Lower leg skin (tissue), 3 donors: Measurements from ENCODE around the gene DHRS2.

ENCODE experiments used
- POLR2A ChIP-seq, 2 donors: fragments of 450-650 bp; IDR thresholded peaks; one replicate each; pipeline ENCODE4 v1.6.1; 2016 to 2017; ENCODE audit warnings: antibody characterized with exemption in 2 of 2, mild to moderate bottlenecking in 1 of 2, moderate library complexity in 1 of 2
- TF ChIP-seq, protein P1 (sequence below), 3 donors: fragments of 450-650 bp; IDR thresholded peaks; one replicate each; pipeline ENCODE4 v1.5.1; 2016; ENCODE audit warnings: antibody characterized with exemption in 3 of 3, mild to moderate bottlenecking in 3 of 3, moderate library complexity in 2 of 3

DNA sequence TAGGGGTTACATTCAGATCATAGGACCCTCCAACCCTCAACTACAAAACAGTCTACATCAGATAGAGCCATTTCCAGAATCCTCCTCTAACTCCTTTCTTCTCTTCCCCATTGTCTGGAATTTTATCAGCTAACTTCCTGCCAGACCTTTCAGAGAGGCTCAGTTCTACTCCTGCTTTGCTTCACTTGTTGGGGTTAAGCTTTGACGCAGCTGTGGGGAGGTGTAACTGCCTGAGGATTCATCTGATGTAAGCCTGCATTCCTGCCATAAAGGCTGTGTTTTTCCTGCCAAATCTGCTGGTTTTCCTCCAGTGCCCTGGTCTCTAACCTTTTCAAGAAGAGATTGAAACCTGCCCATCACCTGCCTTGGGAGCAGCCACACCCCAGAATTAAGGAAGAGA is 16.9 kb downstream of the DHRS2 start:
- TF ChIP-seq POLR2A (IDR thresholded peaks at IDR 0.05) = no peak
- TF ChIP-seq, protein P1, sequence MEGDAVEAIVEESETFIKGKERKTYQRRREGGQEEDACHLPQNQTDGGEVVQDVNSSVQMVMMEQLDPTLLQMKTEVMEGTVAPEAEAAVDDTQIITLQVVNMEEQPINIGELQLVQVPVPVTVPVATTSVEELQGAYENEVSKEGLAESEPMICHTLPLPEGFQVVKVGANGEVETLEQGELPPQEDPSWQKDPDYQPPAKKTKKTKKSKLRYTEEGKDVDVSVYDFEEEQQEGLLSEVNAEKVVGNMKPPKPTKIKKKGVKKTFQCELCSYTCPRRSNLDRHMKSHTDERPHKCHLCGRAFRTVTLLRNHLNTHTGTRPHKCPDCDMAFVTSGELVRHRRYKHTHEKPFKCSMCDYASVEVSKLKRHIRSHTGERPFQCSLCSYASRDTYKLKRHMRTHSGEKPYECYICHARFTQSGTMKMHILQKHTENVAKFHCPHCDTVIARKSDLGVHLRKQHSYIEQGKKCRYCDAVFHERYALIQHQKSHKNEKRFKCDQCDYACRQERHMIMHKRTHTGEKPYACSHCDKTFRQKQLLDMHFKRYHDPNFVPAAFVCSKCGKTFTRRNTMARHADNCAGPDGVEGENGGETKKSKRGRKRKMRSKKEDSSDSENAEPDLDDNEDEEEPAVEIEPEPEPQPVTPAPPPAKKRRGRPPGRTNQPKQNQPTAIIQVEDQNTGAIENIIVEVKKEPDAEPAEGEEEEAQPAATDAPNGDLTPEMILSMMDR (IDR thresholded peaks at IDR 0.05) = no peak
